WTC11 (cell line): ENCODE data around the gene NEK5. TPM values are rescaled to one million over a fixed set of nuclear protein-coding genes. Genes with fewer than 3 reads are reported as not detected.

ENCODE experiments used
- ATAC-seq: fragments of 200-7000 bp; cut with Tn5 transposase; 2 replicates; pipeline ENCODE4 v1.10.0; 2021; ENCODE audit warnings: mild to moderate bottlenecking, moderate library complexity
- CTCF ChIA-PET: fragments of 300-600 bp; sonication (Branson Sonifier 250); formaldehyde crosslinking; loops from one replicate; lab custom pipeline; 2021; ENCODE audit warnings: antibody characterized with exemption; lab: Charles Lee
- POLR2A ChIA-PET: fragments of 350-600 bp; sonication (Branson Sonifier 250); formaldehyde crosslinking; loops from one replicate; lab custom pipeline; 2021; ENCODE audit warnings: antibody characterized with exemption; lab: Charles Lee
- DNase-seq: peaks from one replicate; pipeline ENCODE4 v3.0.0; 2021; ENCODE audit warnings: low spot score
- H3K27ac Mint-ChIP-seq: 2 replicates; pipeline ENCODE4 v1.8.0; 2021; ENCODE audit warnings: mixed read lengths
- H3K27me3 Mint-ChIP-seq: 2 replicates; pipeline ENCODE4 v1.8.0; 2021; ENCODE audit warnings: low read depth, mild to moderate bottlenecking, moderate library complexity, mixed read lengths
- H3K36me3 Mint-ChIP-seq: 2 replicates; pipeline ENCODE4 v1.8.0; 2021; ENCODE audit warnings: mixed read lengths
- H3K4me1 Mint-ChIP-seq: 2 replicates; pipeline ENCODE4 v1.8.0; 2022; ENCODE audit warnings: mixed read lengths
- H3K4me3 Mint-ChIP-seq: 2 replicates; pipeline ENCODE4 v1.8.0; 2021; ENCODE audit warnings: mild to moderate bottlenecking, moderate library complexity, mixed read lengths
- H3K9me3 Mint-ChIP-seq: 2 replicates; pipeline ENCODE4 v1.8.0; 2021; ENCODE audit warnings: mixed read lengths
- AR ChIP-seq: fragments of 250-450 bp; sonication (Bioruptor Pico); IDR thresholded peaks from 2 replicates; pipeline ENCODE4 v1.9.0; 2021; ENCODE audit warnings: mild to moderate bottlenecking
- CREM ChIP-seq: sonication (generic); formaldehyde crosslinking; IDR thresholded peaks from 2 replicates; pipeline ENCODE4 v1.8.1; 2022; ENCODE audit warnings: mild to moderate bottlenecking, missing genetic modification reagents, moderate library complexity
- GRHL2 ChIP-seq: fragments of 250-450 bp; sonication (Bioruptor Pico); IDR thresholded peaks from 2 replicates; pipeline ENCODE4 v1.8.0; 2022; ENCODE audit warnings: mild to moderate bottlenecking, moderate library complexity; ENCODE audit not compliant: insufficient replicate concordance, severe bottlenecking
- KAT7 ChIP-seq: sonication (generic); formaldehyde crosslinking; IDR thresholded peaks from 2 replicates; pipeline ENCODE4 v1.8.1; 2023; ENCODE audit warnings: missing genetic modification reagents, mild to moderate bottlenecking, borderline replicate concordance
- NFE2L1 ChIP-seq: sonication (generic); formaldehyde crosslinking; IDR thresholded peaks from 2 replicates; pipeline ENCODE4 v1.8.1; 2023; ENCODE audit warnings: missing genetic modification reagents
- NR1H2 ChIP-seq: sonication (generic); formaldehyde crosslinking; IDR thresholded peaks from 2 replicates; pipeline ENCODE4 v1.9.0; 2021; ENCODE audit warnings: mild to moderate bottlenecking, moderate library complexity, missing genetic modification reagents
- NR2C2 ChIP-seq: sonication (generic); formaldehyde crosslinking; IDR thresholded peaks from 2 replicates; pipeline ENCODE4 v1.8.0; 2022; ENCODE audit warnings: mild to moderate bottlenecking, missing genetic modification reagents
- PRRX2 ChIP-seq: fragments of 250-450 bp; sonication (Bioruptor Pico); IDR thresholded peaks from 2 replicates; pipeline ENCODE4 v1.8.0; 2021; ENCODE audit warnings: mild to moderate bottlenecking
- TEAD1 ChIP-seq: sonication (generic); formaldehyde crosslinking; IDR thresholded peaks from 2 replicates; pipeline ENCODE4 v1.8.0; 2022; ENCODE audit warnings: mild to moderate bottlenecking, missing genetic modification reagents
- TP53 ChIP-seq: sonication (generic); formaldehyde crosslinking; IDR thresholded peaks from 2 replicates; pipeline ENCODE4 v1.8.1; 2023; ENCODE audit warnings: mild to moderate bottlenecking, missing genetic modification reagents
- ZNF317 ChIP-seq: sonication (generic); formaldehyde crosslinking; IDR thresholded peaks from 2 replicates; pipeline ENCODE4 v1.8.1; 2023; ENCODE audit warnings: low read depth, mild to moderate bottlenecking, moderate library complexity, missing genetic modification reagents, borderline replicate concordance
- ZNF396 ChIP-seq: fragments of 250-450 bp; sonication (Bioruptor Pico); IDR thresholded peaks from 2 replicates; pipeline ENCODE4 v1.8.0; 2021; ENCODE audit warnings: mild to moderate bottlenecking, moderate library complexity, borderline replicate concordance
- ZNF671 ChIP-seq: fragments of 250-450 bp; sonication (Bioruptor Pico); IDR thresholded peaks from 2 replicates; pipeline ENCODE4 v1.8.0; 2021; ENCODE audit warnings: mild to moderate bottlenecking
- total RNA-seq: library from RNA; stranded (reverse); gene quantifications from 3 replicates; pipeline ENCODE4 v1.2.3, GENCODE V29; 2021
- TF ChIP-seq, protein P1 (sequence below): sonication (generic); formaldehyde crosslinking; IDR thresholded peaks from 2 replicates; pipeline ENCODE4 v1.8.1; 2023; ENCODE audit warnings: mild to moderate bottlenecking, missing genetic modification reagents, moderate library complexity
- TF ChIP-seq, protein P2 (sequence below): sonication (generic); formaldehyde crosslinking; IDR thresholded peaks from 2 replicates; pipeline ENCODE4 v1.8.0; 2022; ENCODE audit warnings: mild to moderate bottlenecking, missing genetic modification reagents
- TF ChIP-seq, protein P3 (sequence below): sonication (generic); formaldehyde crosslinking; conservative IDR thresholded peaks from 2 replicates; pipeline ENCODE4 v1.8.1; 2023; ENCODE audit warnings: mild to moderate bottlenecking, low read depth, missing genetic modification reagents, moderate library complexity
- TF ChIP-seq, protein P4 (sequence below): sonication (generic); formaldehyde crosslinking; IDR thresholded peaks from 2 replicates; pipeline ENCODE4 v1.8.1; 2022; ENCODE audit warnings: low read depth, missing genetic modification reagents, borderline replicate concordance

The NEK5 gene
- total RNA-seq, 1 experiment from 2014 or later = 0.55 TPM

DNA sequence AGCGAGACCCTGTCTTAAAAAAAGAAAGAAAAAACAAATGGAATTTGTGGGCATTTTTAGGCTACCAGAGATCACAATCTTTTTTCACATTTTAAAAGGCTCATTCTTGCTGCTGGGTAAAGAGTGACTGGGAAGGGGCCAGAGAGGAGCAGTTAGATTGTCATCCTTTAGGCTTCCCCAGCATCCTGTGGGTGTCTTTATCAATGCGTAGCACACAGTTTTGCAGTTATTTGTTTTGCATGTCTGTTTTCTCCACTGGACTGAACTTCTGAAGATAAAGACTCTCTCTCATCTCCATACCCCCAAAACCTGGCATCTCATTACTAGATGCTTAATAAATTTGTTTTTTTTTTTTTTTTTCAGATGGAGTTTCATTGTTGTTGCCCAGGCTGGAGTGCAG lies 106.5 kb downstream of the NEK5 start:
- Mint-ChIP-seq H3K27ac (no peak overlapping the region), H3K4me3 (no peak overlapping the region), H3K27me3 (no peaks in the 10 kb centered on the region), H3K9me3 (peaks cover 16% of the 10 kb centered on the region), H3K36me3 (peaks cover 75% of the 10 kb centered on the region), H3K4me1 (peaks cover 9% of the 10 kb centered on the region)
- ChIA-PET POLR2A (no interaction called here), CTCF (no interaction called here)
- TF ChIP-seq GRHL2 (CRISPR knock-in tag) (no peak), TP53 (no peak), CREM (CRISPR knock-in tag) (no peak), TEAD1 (no peak), ZNF317 (CRISPR knock-in tag) (no peak), ZNF671 (no peak), ZNF396 (CRISPR knock-in tag) (no peak), NFE2L1 (CRISPR knock-in tag) (no peak), AR (CRISPR knock-in tag) (no peak), NR2C2 (CRISPR knock-in tag) (no peak), KAT7 (CRISPR knock-in tag) (no peak), NR1H2 (CRISPR knock-in tag) (no peak), PRRX2 (CRISPR knock-in tag) (no peak)
- TF ChIP-seq, protein P1, sequence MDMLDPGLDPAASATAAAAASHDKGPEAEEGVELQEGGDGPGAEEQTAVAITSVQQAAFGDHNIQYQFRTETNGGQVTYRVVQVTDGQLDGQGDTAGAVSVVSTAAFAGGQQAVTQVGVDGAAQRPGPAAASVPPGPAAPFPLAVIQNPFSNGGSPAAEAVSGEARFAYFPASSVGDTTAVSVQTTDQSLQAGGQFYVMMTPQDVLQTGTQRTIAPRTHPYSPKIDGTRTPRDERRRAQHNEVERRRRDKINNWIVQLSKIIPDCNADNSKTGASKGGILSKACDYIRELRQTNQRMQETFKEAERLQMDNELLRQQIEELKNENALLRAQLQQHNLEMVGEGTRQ (CRISPR knock-in tag) = no peak
- TF ChIP-seq, protein P2, sequence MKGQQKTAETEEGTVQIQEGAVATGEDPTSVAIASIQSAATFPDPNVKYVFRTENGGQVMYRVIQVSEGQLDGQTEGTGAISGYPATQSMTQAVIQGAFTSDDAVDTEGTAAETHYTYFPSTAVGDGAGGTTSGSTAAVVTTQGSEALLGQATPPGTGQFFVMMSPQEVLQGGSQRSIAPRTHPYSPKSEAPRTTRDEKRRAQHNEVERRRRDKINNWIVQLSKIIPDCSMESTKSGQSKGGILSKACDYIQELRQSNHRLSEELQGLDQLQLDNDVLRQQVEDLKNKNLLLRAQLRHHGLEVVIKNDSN (CRISPR knock-in tag) = no peak
- TF ChIP-seq, protein P3, sequence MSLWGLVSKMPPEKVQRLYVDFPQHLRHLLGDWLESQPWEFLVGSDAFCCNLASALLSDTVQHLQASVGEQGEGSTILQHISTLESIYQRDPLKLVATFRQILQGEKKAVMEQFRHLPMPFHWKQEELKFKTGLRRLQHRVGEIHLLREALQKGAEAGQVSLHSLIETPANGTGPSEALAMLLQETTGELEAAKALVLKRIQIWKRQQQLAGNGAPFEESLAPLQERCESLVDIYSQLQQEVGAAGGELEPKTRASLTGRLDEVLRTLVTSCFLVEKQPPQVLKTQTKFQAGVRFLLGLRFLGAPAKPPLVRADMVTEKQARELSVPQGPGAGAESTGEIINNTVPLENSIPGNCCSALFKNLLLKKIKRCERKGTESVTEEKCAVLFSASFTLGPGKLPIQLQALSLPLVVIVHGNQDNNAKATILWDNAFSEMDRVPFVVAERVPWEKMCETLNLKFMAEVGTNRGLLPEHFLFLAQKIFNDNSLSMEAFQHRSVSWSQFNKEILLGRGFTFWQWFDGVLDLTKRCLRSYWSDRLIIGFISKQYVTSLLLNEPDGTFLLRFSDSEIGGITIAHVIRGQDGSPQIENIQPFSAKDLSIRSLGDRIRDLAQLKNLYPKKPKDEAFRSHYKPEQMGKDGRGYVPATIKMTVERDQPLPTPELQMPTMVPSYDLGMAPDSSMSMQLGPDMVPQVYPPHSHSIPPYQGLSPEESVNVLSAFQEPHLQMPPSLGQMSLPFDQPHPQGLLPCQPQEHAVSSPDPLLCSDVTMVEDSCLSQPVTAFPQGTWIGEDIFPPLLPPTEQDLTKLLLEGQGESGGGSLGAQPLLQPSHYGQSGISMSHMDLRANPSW (CRISPR knock-in tag) = no peak
- ATAC-seq (no peak), DNase-seq (no peak)

DNA sequence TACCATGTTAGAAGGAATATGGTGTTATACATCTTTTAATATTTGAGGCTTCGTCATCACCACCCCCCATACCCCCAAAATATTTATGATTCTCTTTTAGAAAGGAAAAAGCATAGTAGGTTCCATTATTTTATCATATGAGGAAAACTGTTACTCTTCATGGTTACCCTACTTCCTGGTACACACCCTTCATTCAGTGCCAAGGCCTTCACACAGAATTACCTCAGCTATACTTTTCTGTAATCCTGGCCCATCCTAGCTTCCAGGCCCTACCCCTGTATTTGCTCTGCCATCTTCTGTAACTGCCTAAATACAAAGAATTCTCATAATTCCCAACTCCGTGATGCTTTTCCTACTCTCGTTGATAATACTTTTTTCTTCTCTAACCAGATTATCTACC lies 108.7 kb downstream of the NEK5 start:
- Mint-ChIP-seq H3K4me3 (no peak overlapping the region), H3K36me3 (peaks cover 72% of the 10 kb centered on the region), H3K9me3 (peaks cover 15% of the 10 kb centered on the region), H3K27ac (no peak overlapping the region), H3K4me1 (no peaks in the 10 kb centered on the region), H3K27me3 (no peaks in the 10 kb centered on the region)
- ChIA-PET POLR2A (no interaction called here), CTCF (no interaction called here)
- ATAC-seq (no peak), DNase-seq (no peak)
- TF ChIP-seq, protein P4, sequence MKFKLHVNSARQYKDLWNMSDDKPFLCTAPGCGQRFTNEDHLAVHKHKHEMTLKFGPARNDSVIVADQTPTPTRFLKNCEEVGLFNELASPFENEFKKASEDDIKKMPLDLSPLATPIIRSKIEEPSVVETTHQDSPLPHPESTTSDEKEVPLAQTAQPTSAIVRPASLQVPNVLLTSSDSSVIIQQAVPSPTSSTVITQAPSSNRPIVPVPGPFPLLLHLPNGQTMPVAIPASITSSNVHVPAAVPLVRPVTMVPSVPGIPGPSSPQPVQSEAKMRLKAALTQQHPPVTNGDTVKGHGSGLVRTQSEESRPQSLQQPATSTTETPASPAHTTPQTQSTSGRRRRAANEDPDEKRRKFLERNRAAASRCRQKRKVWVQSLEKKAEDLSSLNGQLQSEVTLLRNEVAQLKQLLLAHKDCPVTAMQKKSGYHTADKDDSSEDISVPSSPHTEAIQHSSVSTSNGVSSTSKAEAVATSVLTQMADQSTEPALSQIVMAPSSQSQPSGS (CRISPR knock-in tag) = no peak
